Measurements from ENCODE around the gene HES7. TPM values are rescaled to one million over a fixed set of nuclear protein-coding genes. Genes with fewer than 3 reads are reported as not detected.

Gene HES7
- total and polyA plus RNA-seq, 9 of the 15 experiments (the other 6 are each of a cell fraction or from before 2014, with no cell fraction given): 0.03 to 1.7 (median 0.14) TPM; not detected in 1

GRCh38 chr17:8152112-8152775, 28.3 kb upstream of the HES7 start, which contains the start of gene PER1 (continued):
- no peak for TF ChIP-seq U2AF1 (optimal IDR thresholded peaks at IDR 0.05; ENCODE audit: low read depth, low read length)
- TF ChIP-seq ETV6 (IDR thresholded peaks at IDR 0.05; ENCODE audit: borderline replicate concordance in 1 of 2, low read depth in 2 of 2, low read length in 1 of 2): no peak
- no peak for TF ChIP-seq ETV6 (CRISPR knock-in tag; IDR thresholded peaks at IDR 0.05; ENCODE audit: borderline replicate concordance)
- TF ChIP-seq, protein P1, sequence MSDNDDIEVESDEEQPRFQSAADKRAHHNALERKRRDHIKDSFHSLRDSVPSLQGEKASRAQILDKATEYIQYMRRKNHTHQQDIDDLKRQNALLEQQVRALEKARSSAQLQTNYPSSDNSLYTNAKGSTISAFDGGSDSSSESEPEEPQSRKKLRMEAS (CRISPR knock-in tag; IDR thresholded peaks at IDR 0.05): peak; percentile 85
- TF ChIP-seq KLF6 (CRISPR knock-in tag; IDR thresholded peaks at IDR 0.05; ENCODE audit: borderline replicate concordance): no peak
- TF ChIP-seq, protein P2, sequence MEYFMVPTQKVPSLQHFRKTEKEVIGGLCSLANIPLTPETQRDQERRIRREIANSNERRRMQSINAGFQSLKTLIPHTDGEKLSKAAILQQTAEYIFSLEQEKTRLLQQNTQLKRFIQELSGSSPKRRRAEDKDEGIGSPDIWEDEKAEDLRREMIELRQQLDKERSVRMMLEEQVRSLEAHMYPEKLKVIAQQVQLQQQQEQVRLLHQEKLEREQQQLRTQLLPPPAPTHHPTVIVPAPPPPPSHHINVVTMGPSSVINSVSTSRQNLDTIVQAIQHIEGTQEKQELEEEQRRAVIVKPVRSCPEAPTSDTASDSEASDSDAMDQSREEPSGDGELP (CRISPR knock-in tag; IDR thresholded peaks at IDR 0.05; ENCODE audit: borderline replicate concordance): peak; percentile 34; the same call in 1 of the 2 replicates
- 0 out of 2 replicates have a peak, but pooled peaks have one; percentile 57 for TF ChIP-seq FOXK1 (CRISPR knock-in tag; IDR thresholded peaks at IDR 0.05; ENCODE audit: borderline replicate concordance)
- peak; percentile 50 to 64; a peak in 2 of 4 replicates for TF ChIP-seq MAZ (CRISPR knock-in tag; conservative IDR thresholded peaks at IDR 0.05 in 1 of 2, IDR thresholded peaks at IDR 0.05 in 1 of 2)
- TF ChIP-seq PHF8 (IDR thresholded peaks at IDR 0.05; ENCODE audit: borderline replicate concordance, low read length): peak; percentile 11; the same call in 1 of the 2 replicates
- TF ChIP-seq HMGN3 (IDR thresholded peaks at IDR 0.05; ENCODE audit: borderline replicate concordance, extremely low read depth, insufficient read length, low read depth, low read length): peak; percentile 73
- peak; percentile 77 for TF ChIP-seq VEZF1 (CRISPR knock-in tag; IDR thresholded peaks at IDR 0.05)
- TF ChIP-seq HDAC1 (IDR thresholded peaks at IDR 0.05): peak in 1 of 2 experiments; percentile 43; a peak in 1 of 4 replicates
- TF ChIP-seq E2F6 (IDR thresholded peaks at IDR 0.05; ENCODE audit: borderline replicate concordance in 1 of 2, extremely low read depth in 1 of 2, insufficient read depth in 1 of 2, insufficient read length in 1 of 2, low read depth in 1 of 2, low read length in 1 of 2, poor library complexity in 1 of 2, severe bottlenecking in 1 of 2): peak; percentile 59 to 77
- peak; percentile 32 for TF ChIP-seq POLR2B (IDR thresholded peaks at IDR 0.05; ENCODE audit: low read depth, partially characterized antibody)
- peak; percentile 57 for TF ChIP-seq SAP30 (IDR thresholded peaks at IDR 0.05; ENCODE audit: borderline replicate concordance, insufficient read depth, low read depth, low read length, poor library complexity, severe bottlenecking)
- TF ChIP-seq E2F3 (CRISPR knock-in tag; IDR thresholded peaks at IDR 0.05): no peak
- TF ChIP-seq SIN3A (IDR thresholded peaks at IDR 0.05; ENCODE audit: borderline replicate concordance in 2 of 2, control insufficient read depth in 1 of 2, low read depth in 2 of 2, low read length in 2 of 2): no peak; a peak in 1 of 4 replicates
- peak; percentile 32; the same call in 1 of the 2 replicates for TF ChIP-seq RAD51 (IDR thresholded peaks at IDR 0.05; ENCODE audit: borderline replicate concordance, low read depth)
- TF ChIP-seq POLR3A (IDR thresholded peaks at IDR 0.05; ENCODE audit: borderline replicate concordance, extremely low read depth, insufficient read depth, insufficient read length): no peak

All from K562 (cell line).